HG02840 (cell line): ENCODE measurements around the gene FGFR4.

Experiments used
- ATAC-seq: cut with Tn5 transposase; IDR thresholded peaks from one replicate; pipeline ENCODE4 v1.9.1; 2021; ENCODE audit warnings: mild to moderate bottlenecking, moderate library complexity, moderate number of reproducible peaks; ENCODE audit not compliant: unreplicated experiment, low FRiP score

Gene FGFR4

GRCh38 chr5:177098470-177099141 lies 11.9 kb downstream of the FGFR4 start:
- no peak for ATAC-seq

- ATAC-seq, result no peak
Measured at GRCh38 chr5:177099422-177100093, 12.8 kb downstream of the FGFR4 start.

- no peak for ATAC-seq
Measured at GRCh38 chr5:177100714-177101121, 14.0 kb downstream of the FGFR4 start.

GRCh38 chr5:177103523-177104253 lies 17.0 kb downstream of the FGFR4 start:
- no peak for ATAC-seq

- no peak for ATAC-seq
Measured at GRCh38 chr5:177105691-177106476, 19.2 kb downstream of the FGFR4 start.

- ATAC-seq, result no peak
Measured at GRCh38 chr5:177107159-177107558, 20.4 kb downstream of the FGFR4 start.

GRCh38 chr5:177109810-177110209 lies 23.1 kb downstream of the FGFR4 start:
- no peak for ATAC-seq

GRCh38 chr5:177111720-177112394 lies 25.1 kb downstream of the FGFR4 start:
- no peak for ATAC-seq

- ATAC-seq, result no peak
Measured at GRCh38 chr5:177112589-177113220, 26.0 kb downstream of the FGFR4 start.

GRCh38 chr5:177113566-177114424 lies 27.1 kb downstream of the FGFR4 start:
- ATAC-seq, result no peak

- no peak for ATAC-seq
Measured at GRCh38 chr5:177116631-177117373, 30.1 kb downstream of the FGFR4 start.

GRCh38 chr5:177117441-177118045 lies 30.8 kb downstream of the FGFR4 start:
- ATAC-seq, result no peak

- no peak for ATAC-seq
Measured at GRCh38 chr5:177122566-177122965, 35.9 kb downstream of the FGFR4 start.

GRCh38 chr5:177123789-177124485 lies 37.2 kb downstream of the FGFR4 start:
- no peak for ATAC-seq

GRCh38 chr5:177124486-177124991 lies 37.8 kb downstream of the FGFR4 start:
- ATAC-seq, result no peak

GRCh38 chr5:177126771-177127170 lies 40.1 kb downstream of the FGFR4 start:
- no peak for ATAC-seq

- no peak for ATAC-seq
Measured at GRCh38 chr5:177128551-177128981, 41.9 kb downstream of the FGFR4 start.
